ENCODE data around the gene DACH1.

- TF ChIP-seq CTCF (conservative IDR thresholded peaks at IDR 0.05) = no peak
- TF ChIP-seq ZFX (IDR thresholded peaks at IDR 0.05) = no peak
Observed at GRCh38 chr13:71611292-71611691, 255.7 kb downstream of the DACH1 start.
